Endodermal cell (in vitro differentiated cells): ENCODE data around the gene NFKBIZ. TPM values are rescaled to one million over a fixed set of nuclear protein-coding genes. Genes with fewer than 3 reads are reported as not detected.

Experiments
- DNase-seq: peaks from one replicate; pipeline ENCODE4 v3.0.0-alpha.2; 2017
- H3K27ac ChIP-seq: 2 replicates; pipeline ENCODE4 v1.5.1; 2013; ENCODE audit warnings: mild to moderate bottlenecking, low read depth, low read length, moderate library complexity
- H3K27me3 ChIP-seq: 2 replicates; pipeline ENCODE4 v1.6.1; 2013; ENCODE audit warnings: mild to moderate bottlenecking, low read length, moderate library complexity; ENCODE audit not compliant: insufficient read depth, control insufficient read depth, poor library complexity, severe bottlenecking
- H3K36me3 ChIP-seq: 2 replicates; pipeline ENCODE4 v1.7.0; 2013; ENCODE audit warnings: mild to moderate bottlenecking, low read length, moderate library complexity; ENCODE audit not compliant: control insufficient read depth, insufficient read depth
- H3K4me1 ChIP-seq: one replicate; pipeline ENCODE4 v1.7.0; 2013; ENCODE audit warnings: low read length; ENCODE audit not compliant: control insufficient read depth, insufficient read depth
- H3K4me3 ChIP-seq: 2 replicates; pipeline ENCODE4 v1.5.1; 2013; ENCODE audit warnings: mild to moderate bottlenecking, low read length, moderate library complexity
- H3K9ac ChIP-seq: 2 replicates; pipeline ENCODE4 v1.6.1; 2013; ENCODE audit warnings: mild to moderate bottlenecking, low read length, moderate library complexity; ENCODE audit not compliant: poor library complexity, severe bottlenecking; ENCODE audit errors: extremely low read depth
- H3K9me3 ChIP-seq: 2 replicates; pipeline ENCODE4 v1.6.1; 2013; ENCODE audit warnings: mild to moderate bottlenecking, low read length, moderate library complexity; ENCODE audit not compliant: control insufficient read depth
- H3K27ac Mint-ChIP-seq: 2 replicates; pipeline ENCODE4 v1.8.0; 2020; ENCODE audit warnings: mixed read lengths
- H3K27me3 Mint-ChIP-seq: 2 replicates; pipeline ENCODE4 v1.8.0; 2021; ENCODE audit warnings: mild to moderate bottlenecking, mixed read lengths; ENCODE audit not compliant: insufficient read depth
- H3K36me3 Mint-ChIP-seq: 2 replicates; pipeline ENCODE4 v1.8.0; 2020; ENCODE audit warnings: low read depth, mixed read lengths
- H3K4me1 Mint-ChIP-seq: 2 replicates; pipeline ENCODE4 v1.8.0; 2020; ENCODE audit warnings: mixed read lengths
- H3K4me3 Mint-ChIP-seq: 2 replicates; pipeline ENCODE4 v1.8.0; 2020; ENCODE audit warnings: mild to moderate bottlenecking, moderate library complexity, mixed read lengths
- H3K9me3 Mint-ChIP-seq: 2 replicates; pipeline ENCODE4 v1.8.0; 2020; ENCODE audit warnings: mild to moderate bottlenecking, mixed read lengths
- WGBS, 2 experiments: methylation state at CpG; one replicate each; pipeline versions ENCODE4 v1.1.5 to v1.1.7; 2013; ENCODE audit warnings: missing lambda C conversion rate in 2 of 2, mixed read lengths in 1 of 2; ENCODE audit not compliant: insufficient coverage in 1 of 2, insufficient read length in 1 of 2; 5-methylcytosine and 5-hydroxymethylcytosine counted together
- total RNA-seq, 2 donors: library from RNA; stranded (reverse); fragmentation: NEBNext Ultra II Directional in 1 of 2; extraction: Animal tissue kit (Norgen Biotek cat#: 25700) in 1 of 2; gene quantifications; 2 replicates in 1 of 2; 3 replicates in 1 of 2; pipeline ENCODE4 v1.2.1, GENCODE V29; 2021
- TF ChIP-seq, protein P1 (sequence below): fragments of 200-600 bp; sonication (generic); conservative IDR thresholded peaks from 2 replicates; pipeline ENCODE4 v1.5.0; 2021; ENCODE audit warnings: antibody characterized with exemption, mild to moderate bottlenecking

The NFKBIZ gene
- total RNA-seq, 2 donors from 2014 or later = 5.9 to 6.6 TPM

- Mint-ChIP-seq H3K4me1 (peaks cover 2% of the 10 kb centered on the region), H3K9me3 (no peaks in the 10 kb centered on the region), H3K27me3 (no peaks in the 10 kb centered on the region), H3K4me3 (no peak overlapping the region), H3K27ac (no peak overlapping the region), H3K36me3 (no peaks in the 10 kb centered on the region)
- Histone ChIP-seq H3K4me1 (no peaks in the 10 kb centered on the region), H3K9me3 (no peaks in the 10 kb centered on the region), H3K9ac (no peak overlapping the region), H3K4me3 (no peak overlapping the region), H3K27ac (no peak overlapping the region), H3K36me3 (no peaks in the 10 kb centered on the region), H3K27me3 (no peaks in the 10 kb centered on the region)
- WGBS, 2 experiments = 97% methylated on average over 2 of the region's 2 CpGs; no CpG with 5 or more reads in 1 of the 2 experiments
- DNase-seq = no peak
- TF ChIP-seq, protein P1, sequence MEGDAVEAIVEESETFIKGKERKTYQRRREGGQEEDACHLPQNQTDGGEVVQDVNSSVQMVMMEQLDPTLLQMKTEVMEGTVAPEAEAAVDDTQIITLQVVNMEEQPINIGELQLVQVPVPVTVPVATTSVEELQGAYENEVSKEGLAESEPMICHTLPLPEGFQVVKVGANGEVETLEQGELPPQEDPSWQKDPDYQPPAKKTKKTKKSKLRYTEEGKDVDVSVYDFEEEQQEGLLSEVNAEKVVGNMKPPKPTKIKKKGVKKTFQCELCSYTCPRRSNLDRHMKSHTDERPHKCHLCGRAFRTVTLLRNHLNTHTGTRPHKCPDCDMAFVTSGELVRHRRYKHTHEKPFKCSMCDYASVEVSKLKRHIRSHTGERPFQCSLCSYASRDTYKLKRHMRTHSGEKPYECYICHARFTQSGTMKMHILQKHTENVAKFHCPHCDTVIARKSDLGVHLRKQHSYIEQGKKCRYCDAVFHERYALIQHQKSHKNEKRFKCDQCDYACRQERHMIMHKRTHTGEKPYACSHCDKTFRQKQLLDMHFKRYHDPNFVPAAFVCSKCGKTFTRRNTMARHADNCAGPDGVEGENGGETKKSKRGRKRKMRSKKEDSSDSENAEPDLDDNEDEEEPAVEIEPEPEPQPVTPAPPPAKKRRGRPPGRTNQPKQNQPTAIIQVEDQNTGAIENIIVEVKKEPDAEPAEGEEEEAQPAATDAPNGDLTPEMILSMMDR = no peak
Measured at GRCh38 chr3:101819649-101820206, 29.6 kb upstream of the NFKBIZ start.

- Mint-ChIP-seq H3K4me3 (no peak overlapping the region), H3K27me3 (no peaks in the 10 kb centered on the region), H3K4me1 (no peaks in the 10 kb centered on the region), H3K27ac (no peak overlapping the region), H3K36me3 (no peaks in the 10 kb centered on the region), H3K9me3 (no peaks in the 10 kb centered on the region)
- H3K9me3 ChIP-seq = no peaks in the 10 kb centered on the region
- H3K4me3 ChIP-seq = no peak overlapping the region
- 95 to 97% methylated on average over 19 of the region's 19 CpGs for WGBS, 2 experiments
- TF ChIP-seq, protein P1 = no peak
- no peaks in the 10 kb centered on the region for H3K4me1 ChIP-seq
- H3K9ac ChIP-seq = no peak overlapping the region
- no peak overlapping the region for H3K27ac ChIP-seq
- H3K36me3 ChIP-seq = no peaks in the 10 kb centered on the region
- DNase-seq = no peak
- no peaks in the 10 kb centered on the region for H3K27me3 ChIP-seq
Measured at GRCh38 chr3:101821503-101821902, 27.8 kb upstream of the NFKBIZ start.

DNA sequence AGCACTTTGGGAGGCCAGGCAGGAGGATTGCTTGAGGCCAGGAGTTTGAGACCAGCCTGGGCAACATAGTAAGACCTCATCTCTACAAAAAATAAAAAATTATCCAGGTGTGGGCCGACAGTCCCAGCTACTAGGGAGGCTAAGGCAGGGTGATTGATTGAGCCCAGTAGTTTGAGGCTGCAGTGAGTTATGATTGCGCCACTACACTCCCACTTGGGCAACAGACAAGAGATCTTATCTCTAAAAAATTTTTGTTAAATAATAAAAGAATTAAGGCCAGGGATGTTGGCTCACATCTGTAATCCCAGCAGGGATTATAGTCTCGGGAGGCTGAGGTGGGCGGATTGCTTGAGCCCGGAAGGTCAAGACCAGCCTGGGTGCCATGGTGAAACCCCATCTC, 25.8 kb upstream of the NFKBIZ start:
- no peak overlapping the region for H3K27ac Mint-ChIP-seq
- no peak overlapping the region for H3K4me3 ChIP-seq
- TF ChIP-seq, protein P1 = no peak

More for the DNA sequence above, 25.8 kb upstream of the NFKBIZ start:
- Mint-ChIP-seq H3K36me3 (no peaks in the 10 kb centered on the region), H3K4me3 (no peak overlapping the region), H3K4me1 (peaks cover 7% of the 10 kb centered on the region), H3K9me3 (no peaks in the 10 kb centered on the region), H3K27me3 (no peaks in the 10 kb centered on the region)
- 80 to 98% methylated on average over 1 to 5 of the region's 5 CpGs for WGBS, 2 experiments
- no peak overlapping the region for H3K27ac ChIP-seq
- H3K9ac ChIP-seq = no peak overlapping the region
- no peaks in the 10 kb centered on the region for H3K36me3 ChIP-seq
- H3K27me3 ChIP-seq = no peaks in the 10 kb centered on the region
- H3K4me1 ChIP-seq = peaks cover 4% of the 10 kb centered on the region
- no peaks in the 10 kb centered on the region for H3K9me3 ChIP-seq
- DNase-seq = no peak
